GM21423 (cell line): ENCODE data around the gene HCN3.
"Not testable (repeated sequence)": the region's sequence is repeated elsewhere in the genome, so short reads cannot be mapped to it uniquely, and the experiment has no call there.

Experiments
- ATAC-seq: cut with Tn5 transposase; IDR thresholded peaks from one replicate; pipeline ENCODE4 v1.9.1; 2021; ENCODE audit warnings: mild to moderate bottlenecking, moderate library complexity; ENCODE audit not compliant: unreplicated experiment

The HCN3 gene

DNA sequence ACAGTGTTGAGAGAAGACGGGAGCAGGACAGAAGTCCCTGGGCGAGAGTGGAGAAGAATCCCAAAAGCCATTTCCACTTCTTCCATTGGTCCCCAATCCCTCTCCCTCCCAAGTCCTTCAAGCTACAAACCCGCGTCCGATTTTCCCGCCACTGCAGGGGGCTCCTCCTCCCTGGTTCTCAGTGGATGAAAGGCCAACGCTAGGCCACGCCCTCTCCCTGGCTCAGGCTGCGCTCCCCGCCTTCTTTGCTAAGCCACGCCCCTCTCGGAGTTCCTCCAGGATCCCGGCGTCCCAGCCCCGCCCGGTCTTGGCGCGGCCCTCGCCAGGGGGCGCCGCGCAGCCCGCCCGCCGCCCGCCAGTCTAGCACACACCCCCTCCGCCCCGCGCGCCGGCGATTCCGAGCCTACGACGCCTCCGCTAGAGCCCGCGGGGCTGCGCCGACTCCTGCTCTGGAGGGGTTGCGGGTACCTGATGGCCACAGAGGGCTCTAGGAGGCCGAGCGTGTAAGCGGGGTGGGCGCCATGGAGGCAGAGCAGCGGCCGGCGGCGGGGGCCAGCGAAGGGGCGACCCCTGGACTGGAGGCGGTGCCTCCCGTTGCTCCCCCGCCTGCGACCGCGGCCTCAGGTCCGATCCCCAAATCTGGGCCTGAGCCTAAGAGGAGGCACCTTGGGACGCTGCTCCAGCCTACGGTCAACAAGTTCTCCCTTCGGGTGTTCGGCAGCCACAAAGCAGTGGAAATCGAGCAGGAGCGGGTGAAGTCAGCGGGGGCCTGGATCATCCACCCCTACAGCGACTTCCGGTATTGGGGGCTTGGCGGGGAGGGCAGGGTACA is at the start of gene HCN3:
Gene HCN3 (plus strand): TSS at position 394 of the 832 bp plus-strand sequence. CDS start 128 bp downstream, at position 522.
- peak; percentile 60 for ATAC-seq

DNA sequence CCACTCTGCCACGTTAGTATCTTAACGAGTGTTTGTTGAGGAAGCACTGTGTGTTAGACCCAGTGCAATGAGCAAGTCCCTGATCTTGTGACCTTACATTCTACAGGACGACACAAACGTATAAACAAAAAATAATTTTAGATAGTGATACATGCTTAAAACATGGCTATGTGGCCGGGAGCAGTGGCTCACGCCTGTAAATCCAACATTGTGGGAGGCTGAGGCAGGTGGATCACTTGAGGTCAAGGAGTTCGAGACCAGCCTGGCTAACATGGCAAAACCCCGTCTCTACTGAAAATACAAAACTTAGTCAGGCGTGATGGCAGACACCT is 49.2 kb upstream of the HCN3 start:
- ATAC-seq, result no peak

DNA sequence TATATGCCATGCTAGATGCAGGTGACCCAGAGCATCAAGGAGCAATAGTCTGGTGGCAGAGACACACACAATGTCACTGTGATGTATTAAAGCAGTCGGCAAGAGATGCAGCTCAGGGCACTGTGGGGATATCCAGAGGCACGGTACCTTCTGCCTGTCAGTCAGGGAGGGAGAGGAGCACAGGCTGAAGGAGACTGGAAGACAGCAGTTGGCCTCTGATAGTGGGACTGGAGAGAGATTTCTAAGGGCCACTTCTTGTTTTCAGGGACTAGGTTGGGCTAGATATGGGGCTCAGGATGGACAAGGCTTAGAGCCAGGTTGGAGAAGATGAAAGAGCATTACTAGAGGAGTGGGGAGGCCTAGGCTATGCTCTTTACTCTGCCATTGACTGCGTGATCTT is 46.0 kb upstream of the HCN3 start:
- ATAC-seq, result not testable (repeated sequence)

DNA sequence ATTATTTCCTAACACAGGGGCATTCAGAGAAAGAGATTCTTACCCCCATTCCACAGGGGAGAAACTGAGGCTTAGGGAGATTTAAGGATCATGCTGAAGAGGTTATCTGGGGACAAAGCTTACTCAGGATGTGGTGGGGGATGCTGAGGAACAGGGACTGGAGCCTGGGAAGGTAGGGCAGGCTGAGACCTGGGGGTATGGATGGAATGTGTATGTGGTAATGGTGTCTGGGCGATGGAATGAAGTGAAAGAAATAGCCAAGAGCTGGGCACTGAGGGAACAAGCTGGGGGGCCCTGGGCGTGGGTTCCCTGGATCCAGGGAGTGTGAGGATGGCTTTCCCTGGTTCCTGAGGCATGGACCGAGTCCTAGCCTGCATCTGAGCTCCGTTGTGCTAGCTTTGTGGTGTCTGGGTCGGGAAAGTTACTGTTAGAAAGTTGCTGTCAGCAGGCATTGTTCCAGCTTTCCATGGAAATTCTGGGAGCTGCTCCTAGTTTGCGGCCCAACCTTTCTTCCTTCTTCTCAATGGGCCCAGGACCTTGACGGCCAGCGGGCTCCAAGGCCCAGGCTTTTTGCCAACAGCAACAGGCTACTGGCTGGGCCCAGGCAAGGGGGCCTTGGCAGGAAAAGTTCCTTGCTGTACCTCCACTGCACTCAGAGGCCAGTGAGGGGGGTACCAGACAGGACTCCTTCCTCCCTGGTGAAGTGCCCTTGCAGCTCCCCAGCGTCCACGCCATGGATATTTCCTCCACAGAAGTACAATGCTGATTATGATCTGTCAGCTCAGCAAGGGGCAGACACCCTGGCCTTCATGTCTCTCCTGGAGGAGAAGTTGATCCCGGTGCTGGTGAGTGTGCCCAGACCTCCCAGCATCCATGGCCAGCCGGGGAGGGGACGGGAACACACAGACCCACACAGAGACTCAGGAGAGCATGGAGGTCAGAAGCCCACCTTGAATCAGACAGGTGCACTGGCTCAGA is 45.0 kb upstream of the HCN3 start:
- not testable (repeated sequence) for ATAC-seq

DNA sequence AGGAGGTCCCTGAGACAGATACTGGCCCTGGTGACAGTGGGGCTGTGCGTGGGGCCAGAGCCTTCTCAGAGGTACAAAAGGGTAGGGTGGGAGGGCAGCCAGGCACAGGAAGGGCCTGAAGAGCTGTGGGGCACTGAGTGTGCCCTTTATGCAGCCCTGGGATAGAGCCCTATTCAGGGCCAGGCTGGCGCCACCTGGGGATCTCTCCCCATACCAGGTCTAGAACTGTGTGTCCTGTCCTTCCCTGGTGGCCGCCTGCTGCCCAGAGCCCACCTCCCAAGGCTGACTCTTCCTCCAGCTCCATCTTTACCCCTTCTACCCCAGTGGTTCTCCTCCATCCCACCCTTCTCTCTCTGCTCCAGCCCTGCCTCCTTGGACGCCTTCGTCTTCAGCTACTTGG is 43.8 kb upstream of the HCN3 start:
- not testable (repeated sequence) for ATAC-seq

DNA sequence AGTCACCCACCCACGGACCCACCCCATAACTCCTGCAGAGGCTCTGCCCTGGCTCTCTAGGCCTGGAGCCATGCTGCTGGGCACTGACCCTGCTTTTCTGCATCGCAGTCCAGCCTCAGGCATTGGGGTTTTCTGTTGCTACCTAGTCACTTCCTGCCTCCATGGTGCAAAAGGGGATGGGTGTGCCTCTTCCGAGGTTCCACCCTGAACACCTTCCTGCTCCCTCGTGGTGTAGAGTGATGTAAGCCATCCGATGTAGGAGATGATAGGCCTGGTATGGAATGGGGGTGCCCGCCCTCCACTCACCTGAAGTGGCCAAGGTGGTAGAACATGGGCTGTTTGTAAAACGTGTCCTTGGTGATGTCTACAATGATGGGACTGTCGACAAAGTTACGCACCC is 41.9 kb upstream of the HCN3 start:
- not testable (repeated sequence) for ATAC-seq

DNA sequence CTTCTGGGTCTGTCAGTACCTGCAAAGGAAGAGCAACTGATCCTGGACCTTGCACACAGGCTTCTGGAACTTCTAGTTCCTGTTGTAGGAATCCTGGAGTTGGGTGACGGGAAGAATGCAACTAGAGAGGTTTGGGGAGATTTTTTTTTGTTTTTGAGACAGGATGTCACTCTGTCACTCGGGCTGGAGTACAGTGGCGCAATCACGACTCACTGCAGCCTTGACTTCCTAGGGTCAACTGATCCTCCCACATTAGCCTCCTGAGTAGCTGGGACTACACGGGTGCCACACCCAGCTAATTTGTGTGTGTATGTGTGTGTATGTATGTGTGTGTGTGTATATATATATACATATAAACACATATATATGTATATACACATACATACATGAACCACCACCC is 40.8 kb upstream of the HCN3 start:
- no peak for ATAC-seq

DNA sequence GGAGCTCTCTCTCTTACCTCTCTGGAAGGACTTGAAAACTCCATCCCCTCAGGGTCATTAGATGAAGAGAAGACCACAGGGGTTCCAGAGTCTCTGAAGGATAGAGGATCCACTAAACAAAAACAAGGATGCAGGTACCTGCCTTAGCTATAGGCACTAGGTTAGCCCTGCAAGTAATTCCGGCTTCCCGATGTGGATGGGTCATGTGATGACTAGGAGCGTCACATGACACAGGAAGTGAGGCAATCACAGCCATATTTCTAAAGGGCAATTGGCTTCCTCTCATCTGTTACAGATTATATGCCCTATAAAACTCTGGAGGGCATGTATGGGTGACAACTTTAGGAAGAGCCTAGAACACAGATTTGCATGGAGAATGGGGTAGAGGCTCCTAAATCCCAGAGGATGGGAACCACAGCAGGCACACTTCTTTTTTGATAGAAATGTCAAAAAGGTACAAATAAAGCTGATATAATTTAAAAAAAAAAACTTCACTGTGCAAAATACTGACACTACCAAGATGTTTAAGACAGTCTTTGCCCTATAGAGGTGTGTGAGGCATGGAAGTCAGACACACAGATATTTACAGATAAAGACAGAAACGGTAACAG is 36.1 kb upstream of the HCN3 start:
- ATAC-seq, result no peak

DNA sequence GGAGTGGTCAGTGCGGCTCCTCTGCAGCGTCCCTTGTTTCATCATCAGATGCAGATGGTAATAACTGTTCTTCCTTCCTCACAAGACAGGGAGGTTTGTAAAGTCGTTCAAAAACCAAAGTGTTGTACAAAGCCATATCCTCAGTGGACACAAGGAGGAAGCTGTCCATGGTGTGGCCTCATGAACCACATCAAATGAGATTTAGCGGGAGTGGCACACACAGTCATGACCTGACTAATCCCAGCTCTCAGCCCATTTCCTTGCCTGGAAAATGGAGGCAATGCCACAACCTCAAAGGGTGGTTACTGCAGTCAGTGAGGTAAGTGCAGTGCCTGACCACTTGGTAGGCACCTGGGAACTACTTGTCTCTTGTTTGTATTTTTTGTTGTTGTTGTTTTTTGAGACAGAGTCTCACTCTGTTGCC is 35.4 kb upstream of the HCN3 start:
- ATAC-seq, result no peak

DNA sequence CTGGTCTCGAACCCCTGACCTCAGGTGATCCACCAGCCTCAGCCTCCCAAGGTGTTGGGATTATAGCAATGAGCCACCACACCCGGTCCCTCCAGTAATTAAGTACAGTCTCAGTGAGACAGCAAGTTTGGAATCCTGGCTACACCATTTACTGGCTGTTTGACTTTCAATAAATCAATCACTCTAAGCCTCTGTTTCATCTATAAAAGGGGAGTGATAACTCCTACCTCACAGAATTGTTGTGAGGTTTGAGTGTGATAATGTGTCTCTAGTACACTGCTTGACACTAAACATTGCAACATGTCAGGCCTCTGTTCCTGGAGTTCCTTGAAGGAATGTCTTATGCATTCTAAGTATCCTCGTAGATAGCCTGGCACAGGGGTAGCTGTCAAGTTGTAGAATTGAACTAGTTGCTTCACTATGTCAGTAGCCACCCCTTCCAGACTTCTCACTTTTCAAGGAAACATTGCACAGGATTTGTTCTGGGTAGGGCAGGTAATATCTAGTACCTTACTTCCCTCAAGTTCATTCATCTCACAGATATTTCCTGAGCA is 34.4 kb upstream of the HCN3 start:
- ATAC-seq, result no peak

DNA sequence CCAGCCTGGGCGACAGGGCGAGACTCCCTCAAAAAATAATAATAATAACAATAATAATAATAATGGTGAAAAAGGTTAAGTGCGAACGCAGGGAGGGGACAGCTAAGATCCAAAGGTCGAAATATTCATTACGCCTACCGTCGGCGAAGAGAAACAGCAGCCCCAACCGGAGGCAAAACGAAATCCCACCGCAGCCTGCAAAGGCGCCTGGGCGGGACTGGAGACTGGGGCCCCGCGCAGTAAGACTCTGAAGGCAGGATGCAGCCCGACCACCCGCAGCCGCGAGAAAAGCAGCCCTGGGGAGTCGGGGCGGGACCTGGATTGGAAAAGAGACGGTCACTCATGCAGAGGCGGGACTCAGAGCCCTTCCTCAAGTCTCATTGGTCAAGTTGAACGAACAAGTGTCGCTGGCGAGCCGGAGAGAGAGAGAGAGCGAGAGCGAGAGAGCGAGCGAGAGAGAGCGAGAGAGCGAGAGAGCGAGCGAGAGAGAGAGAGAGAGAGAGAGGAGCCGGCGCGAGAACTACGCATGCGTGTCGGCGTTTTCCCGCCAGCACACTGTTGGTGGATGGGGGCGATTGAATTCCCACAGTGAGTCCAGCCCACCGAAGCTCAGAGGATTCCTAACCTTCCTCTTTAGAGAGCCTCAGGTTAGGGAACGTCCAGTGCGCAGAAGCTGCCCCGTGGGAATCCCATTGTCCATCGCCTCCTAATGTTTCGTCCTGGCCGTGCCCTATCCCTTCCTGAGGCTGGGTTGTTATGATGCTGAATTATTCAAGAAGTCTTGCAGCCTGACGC is 32.7 kb upstream of the HCN3 start:
- ATAC-seq, result peak; percentile 88

DNA sequence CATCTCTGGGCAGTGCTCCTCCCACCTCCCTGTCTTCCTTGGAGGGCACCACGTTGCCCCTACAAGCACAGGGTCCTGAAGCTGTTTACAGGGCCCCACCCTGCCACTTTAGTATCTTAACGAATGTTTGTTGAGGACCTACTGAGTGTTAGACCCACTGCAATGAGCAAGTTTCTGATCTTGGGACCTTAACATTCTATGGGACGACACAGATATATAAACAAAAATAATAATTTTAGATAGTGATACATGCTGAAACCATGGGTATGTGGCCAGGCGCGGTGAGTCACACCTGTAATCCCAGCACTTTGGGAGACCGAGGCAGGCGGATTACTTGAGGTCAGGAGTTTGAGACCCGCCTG is 32.1 kb upstream of the HCN3 start:
- no peak for ATAC-seq

DNA sequence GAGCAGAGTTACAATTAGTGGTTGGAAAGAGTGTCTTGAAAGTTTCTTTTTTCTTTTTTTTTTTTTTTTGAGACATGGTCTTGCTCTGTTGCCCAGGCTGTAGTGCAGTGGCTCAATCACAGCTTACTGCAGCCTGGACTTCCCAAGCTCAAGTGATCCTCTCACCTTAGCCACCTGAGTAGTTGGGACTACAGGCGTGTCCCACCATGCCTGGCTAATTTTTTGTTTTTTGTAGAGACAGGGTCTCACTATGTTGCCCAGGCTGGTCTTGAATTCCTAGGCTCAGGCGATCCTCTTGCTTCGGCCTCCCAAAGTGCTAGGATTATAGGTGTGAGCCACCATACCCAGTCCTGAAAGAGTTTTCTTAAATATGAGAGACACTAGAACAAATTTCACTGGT is 30.5 kb upstream of the HCN3 start:
- not testable (repeated sequence) for ATAC-seq

DNA sequence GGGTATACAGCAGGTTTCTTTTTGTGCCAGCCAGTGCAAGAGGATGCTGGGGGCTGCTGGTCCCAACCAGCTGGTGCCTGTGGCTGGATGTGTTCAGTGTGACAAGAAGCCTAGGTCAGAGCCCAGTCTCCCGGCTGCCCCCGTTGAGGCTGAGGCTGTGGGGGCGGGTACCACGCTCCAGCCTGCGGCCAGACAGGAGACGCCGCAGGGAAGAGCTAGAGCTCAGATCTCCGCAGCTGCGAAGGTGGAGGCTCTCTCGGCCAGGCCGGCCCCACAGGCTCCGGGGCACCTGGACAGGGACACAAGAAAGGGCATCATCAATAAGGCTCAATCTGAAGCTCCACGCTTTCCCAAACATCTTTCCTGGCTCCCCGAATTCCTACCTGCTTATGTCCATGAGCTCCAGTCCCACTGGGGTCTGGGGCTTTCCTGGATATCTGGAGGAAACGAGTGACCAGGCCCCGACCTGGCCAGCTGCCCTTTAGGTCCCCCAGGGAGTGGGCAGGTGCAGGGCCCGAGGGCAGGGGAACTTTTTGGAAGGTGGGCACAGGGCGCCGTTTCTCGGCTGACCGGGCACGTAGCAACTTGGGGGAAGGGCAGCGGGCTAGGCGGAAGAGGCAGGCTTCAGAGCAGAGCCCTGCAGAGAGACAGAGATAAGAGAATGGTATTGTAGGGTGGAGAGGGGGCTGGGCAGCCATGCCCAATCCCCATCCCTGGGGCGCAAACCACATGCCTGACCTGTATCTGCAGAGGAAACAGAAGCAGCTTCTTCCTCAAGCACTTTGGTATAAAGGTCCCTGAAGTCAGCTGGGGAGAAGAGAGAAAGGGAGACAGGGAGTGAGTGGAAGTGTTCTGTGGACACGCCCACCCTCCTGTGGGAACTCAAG is 29.4 kb upstream of the HCN3 start:
- ATAC-seq, result no peak

DNA sequence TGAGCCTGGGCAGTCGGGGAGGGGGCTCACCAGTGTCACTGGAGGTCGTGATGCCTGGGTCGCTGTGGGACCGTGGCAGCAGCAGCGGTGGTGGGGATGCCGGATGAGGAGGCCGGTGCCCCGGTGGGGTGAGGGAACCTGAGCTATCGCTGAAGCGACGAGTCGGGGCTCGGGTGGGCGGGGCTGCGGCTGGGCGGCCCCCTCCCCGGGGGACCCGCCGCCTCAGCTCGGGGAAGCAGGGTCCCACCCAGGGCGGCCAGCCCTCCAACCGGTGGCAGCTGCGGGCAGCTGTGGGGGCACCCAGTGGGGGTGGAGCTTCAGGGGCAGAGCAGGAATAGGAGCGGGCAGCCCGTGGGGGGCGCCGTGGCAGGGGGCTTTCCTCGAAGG is 27.0 kb upstream of the HCN3 start:
- peak; percentile 17 for ATAC-seq

DNA sequence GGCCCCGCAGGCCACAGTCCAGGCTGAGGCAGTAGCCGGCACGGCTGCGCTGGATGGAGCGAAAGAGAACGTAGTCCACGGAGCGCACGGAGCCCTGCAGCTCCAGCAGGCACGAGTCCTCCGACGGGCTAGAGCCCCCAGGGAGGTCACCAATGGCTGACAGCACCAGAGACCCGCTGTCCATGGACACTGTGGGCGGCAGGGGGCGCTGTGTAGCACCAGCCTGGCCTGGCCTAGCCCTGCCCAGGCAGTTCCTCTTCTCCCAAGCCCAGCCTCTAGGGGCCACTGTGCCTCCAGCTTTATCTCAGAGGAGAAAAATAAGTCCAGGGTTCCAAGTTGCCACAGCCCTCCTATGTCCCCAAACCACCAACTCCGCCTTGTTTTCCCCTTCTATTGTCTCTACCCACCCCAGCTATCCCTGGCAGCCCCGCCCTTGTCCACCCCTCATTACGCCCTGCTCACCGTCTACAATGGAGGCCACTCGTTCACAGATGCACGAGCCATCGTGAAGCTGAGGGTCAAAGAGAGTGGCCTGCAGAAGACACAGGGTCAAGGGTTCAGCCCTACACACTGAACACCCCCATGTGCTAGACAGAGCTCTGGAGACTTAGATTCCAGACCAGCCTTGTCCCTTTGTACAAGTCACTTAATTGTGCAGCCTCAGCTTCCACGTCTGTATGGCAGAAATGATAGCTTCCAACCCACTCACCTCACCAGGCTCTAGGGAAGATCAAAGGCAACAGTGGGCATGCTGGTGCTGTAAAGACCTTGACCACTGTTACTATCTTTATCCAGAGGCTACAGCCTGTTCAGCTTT is 26.4 kb upstream of the HCN3 start:
- ATAC-seq, result peak; percentile 83

DNA sequence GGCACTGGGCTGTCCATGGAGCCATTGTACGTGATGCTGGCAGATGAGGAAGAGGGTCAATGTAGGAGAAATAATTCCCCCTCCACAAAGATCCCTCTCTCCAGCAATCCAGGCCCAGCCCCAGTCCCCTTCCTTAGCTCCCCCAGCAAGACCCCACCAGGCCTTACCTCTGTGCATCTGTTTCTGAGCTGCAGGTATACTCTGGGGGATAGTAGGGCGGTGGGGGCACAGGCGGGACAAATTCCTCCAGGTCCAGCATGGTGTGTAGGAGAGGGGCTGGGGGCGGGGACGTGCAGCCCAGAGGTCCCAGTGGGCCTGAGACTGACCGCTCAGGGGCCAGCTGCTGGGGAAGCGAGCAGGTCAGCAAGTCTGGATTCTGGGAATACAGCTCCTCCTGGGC is 25.7 kb upstream of the HCN3 start:
- ATAC-seq, result no peak

DNA sequence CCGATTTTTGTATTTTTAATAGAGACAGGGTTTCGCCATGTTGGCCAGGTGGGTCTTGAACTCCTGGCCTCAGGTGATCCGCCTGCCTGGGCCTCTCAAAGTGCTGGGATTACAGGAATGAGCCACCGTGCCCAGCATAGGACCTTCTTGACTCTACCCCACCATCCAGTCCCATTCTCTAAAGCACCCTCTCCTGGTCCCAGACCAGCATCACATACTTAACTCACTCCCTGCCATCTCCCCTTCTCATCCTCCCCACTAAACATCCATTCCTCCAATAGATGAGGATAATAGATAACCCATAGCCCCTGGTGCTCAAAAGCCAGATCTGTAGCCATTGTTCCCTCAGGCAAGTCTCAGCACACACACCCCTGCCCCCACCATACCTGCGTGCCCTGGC is 24.1 kb upstream of the HCN3 start:
- ATAC-seq, result no peak

DNA sequence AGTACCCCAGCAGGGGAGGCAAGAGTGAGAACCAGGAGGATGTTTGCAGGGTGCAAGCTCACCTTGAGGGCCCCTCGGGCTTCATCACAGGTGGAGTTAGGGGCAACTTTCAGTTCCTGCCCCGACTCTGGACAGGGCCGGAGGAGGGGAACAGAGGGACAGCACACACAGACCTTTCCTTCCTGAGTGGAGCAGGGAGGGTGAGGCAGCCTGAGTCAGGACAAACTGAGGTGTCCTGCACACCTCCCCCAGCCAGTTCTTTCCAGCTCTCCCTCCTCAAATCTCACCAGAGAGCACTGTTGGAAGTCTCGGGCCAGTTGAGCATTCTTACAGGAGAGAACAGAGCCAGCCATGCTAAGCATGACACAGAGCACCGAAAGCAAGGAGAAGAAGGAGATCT is 23.5 kb upstream of the HCN3 start:
- no peak for ATAC-seq
